ENCODE results near the gene PIWIL1. TPM values are rescaled to one million over a fixed set of nuclear protein-coding genes. Genes with fewer than 3 reads are reported as not detected.

Gene PIWIL1
- total RNA-seq, 2 experiments from 2014 or later: not detected

DNA sequence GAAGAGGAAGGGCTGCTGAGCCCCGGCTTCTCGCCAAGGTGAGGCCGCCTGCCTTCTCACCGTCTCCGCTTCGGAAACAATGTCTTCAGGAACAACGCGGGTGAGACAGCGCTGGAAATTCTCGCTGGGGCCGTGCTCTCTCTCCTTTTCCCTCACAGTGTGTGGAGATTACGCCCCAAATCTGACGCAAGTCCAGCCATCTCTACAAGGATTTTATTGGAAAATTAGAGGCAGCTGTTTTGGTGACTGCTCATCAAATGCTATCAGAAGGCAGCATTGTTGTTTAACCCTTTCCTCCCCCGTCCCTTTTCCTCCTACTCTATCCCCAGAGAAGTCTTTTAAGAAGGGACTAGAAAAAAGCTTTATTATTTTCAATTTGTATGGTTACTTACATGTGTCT is 53.5 kb downstream of the PIWIL1 start:
- TF ChIP-seq, protein P1, sequence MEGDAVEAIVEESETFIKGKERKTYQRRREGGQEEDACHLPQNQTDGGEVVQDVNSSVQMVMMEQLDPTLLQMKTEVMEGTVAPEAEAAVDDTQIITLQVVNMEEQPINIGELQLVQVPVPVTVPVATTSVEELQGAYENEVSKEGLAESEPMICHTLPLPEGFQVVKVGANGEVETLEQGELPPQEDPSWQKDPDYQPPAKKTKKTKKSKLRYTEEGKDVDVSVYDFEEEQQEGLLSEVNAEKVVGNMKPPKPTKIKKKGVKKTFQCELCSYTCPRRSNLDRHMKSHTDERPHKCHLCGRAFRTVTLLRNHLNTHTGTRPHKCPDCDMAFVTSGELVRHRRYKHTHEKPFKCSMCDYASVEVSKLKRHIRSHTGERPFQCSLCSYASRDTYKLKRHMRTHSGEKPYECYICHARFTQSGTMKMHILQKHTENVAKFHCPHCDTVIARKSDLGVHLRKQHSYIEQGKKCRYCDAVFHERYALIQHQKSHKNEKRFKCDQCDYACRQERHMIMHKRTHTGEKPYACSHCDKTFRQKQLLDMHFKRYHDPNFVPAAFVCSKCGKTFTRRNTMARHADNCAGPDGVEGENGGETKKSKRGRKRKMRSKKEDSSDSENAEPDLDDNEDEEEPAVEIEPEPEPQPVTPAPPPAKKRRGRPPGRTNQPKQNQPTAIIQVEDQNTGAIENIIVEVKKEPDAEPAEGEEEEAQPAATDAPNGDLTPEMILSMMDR (IDR thresholded peaks at IDR 0.05): no peak
- no peak overlapping the region for H3K27ac Mint-ChIP-seq
- H3K4me1 Mint-ChIP-seq (ENCODE audit: low read depth): peaks cover 4% of the 10 kb centered on the region
- intact Hi-C loops (cut with micrococcal nuclease): no loop called here
- POLR2A ChIA-PET: no interaction called here
- peaks cover 7% of the 10 kb centered on the region for H3K9me3 Mint-ChIP-seq
- CTCF ChIA-PET: no interaction called here
- H3K4me3 Mint-ChIP-seq: no peak overlapping the region
- peaks cover 2% of the 10 kb centered on the region for H3K27me3 Mint-ChIP-seq
- DNase-seq (no peak), ATAC-seq (no peak)
- no peaks in the 10 kb centered on the region for H3K36me3 Mint-ChIP-seq (ENCODE audit: low read depth)

DNA sequence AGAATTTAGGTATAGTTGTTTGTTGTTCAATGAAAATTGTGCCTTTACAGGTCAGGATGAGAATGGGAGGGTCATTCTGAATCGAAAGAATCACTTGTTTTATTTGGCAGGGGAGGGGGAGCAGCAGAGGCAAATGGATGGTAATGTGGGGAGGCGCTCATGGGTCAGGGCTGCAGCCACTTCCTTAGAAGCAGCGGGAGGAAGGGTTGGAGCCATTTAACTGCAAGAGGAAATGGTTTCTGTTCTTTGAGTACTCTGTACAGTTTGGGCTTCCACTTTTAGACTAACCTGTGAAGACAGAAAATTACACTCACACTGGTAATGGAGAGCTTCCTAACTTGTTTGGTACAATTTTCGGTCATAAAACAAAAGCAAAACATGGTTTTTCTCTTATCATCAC is 57.2 kb downstream of the PIWIL1 start:
- Mint-ChIP-seq H3K27me3 (peaks cover 2% of the 10 kb centered on the region), H3K9me3 (no peaks in the 10 kb centered on the region), H3K4me1 (ENCODE audit: low read depth) (no peaks in the 10 kb centered on the region), H3K36me3 (ENCODE audit: low read depth) (no peaks in the 10 kb centered on the region), H3K27ac (no peak overlapping the region), H3K4me3 (no peak overlapping the region)
- intact Hi-C loops (cut with micrococcal nuclease): no loop called here
- TF ChIP-seq, protein P1 (IDR thresholded peaks at IDR 0.05): no peak
- ChIA-PET POLR2A (no interaction called here), CTCF (no interaction called here)
- no peak for ATAC-seq
- no peak for DNase-seq

- Mint-ChIP-seq H3K27me3 (peaks cover 2% of the 10 kb centered on the region), H3K36me3 (ENCODE audit: low read depth) (no peaks in the 10 kb centered on the region), H3K4me1 (ENCODE audit: low read depth) (no peaks in the 10 kb centered on the region), H3K27ac (no peak overlapping the region), H3K4me3 (no peak overlapping the region), H3K9me3 (no peaks in the 10 kb centered on the region)
- ATAC-seq: no peak
- DNase-seq: no peak
- ChIA-PET CTCF (no interaction called here), POLR2A (no interaction called here)
- TF ChIP-seq, protein P1 (IDR thresholded peaks at IDR 0.05): no peak
- intact Hi-C loops (cut with micrococcal nuclease): no loop called here
These were observed 59.0 kb downstream of the PIWIL1 start for GRCh38 chr12:130396667-130397066.

DNA sequence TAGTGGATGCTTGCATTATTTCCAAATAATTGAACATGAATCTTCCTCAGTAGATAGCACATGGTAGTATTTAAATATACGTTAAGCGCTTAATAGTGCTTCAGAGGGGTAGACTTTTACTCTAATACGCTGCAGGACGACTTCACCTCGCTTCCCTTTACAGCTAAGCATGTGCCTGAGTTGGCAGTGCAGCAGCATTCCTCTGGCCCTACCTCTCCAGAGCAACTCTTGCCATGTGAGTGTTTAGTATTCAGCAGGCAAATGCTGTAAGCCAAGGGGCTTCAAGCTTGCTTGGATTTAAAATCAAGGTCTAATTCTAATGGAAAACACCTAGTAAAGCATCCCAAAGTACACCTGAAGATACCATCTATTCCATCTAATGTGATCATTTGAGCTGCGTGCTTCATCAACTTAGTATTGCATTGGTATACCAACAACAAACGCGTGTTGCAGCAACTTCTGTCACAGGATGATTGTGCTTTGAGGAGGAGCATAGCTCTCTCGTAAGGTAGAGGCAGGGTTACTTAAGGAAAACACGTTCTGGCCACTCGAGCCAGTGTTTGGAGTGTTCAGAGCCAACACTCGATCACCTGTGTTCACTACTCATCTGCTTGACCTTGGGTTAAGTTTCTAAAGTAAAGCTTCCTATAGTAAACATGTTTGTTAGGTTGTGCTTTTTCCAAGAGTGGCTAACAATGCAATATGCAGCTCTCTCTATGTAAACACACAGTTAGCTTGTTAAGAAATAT is 60.6 kb downstream of the PIWIL1 start:
- Mint-ChIP-seq H3K9me3 (no peaks in the 10 kb centered on the region), H3K36me3 (ENCODE audit: low read depth) (no peaks in the 10 kb centered on the region), H3K27ac (no peak overlapping the region), H3K4me3 (no peak overlapping the region), H3K27me3 (peaks cover 2% of the 10 kb centered on the region), H3K4me1 (ENCODE audit: low read depth) (no peaks in the 10 kb centered on the region)
- ChIA-PET POLR2A (no interaction called here), CTCF (interaction anchor here (1.3 kb wide), 1 partner anchor 15 kb away, joined by 3 read pairs; no protein-coding TSS in a partner anchor)
- TF ChIP-seq, protein P1 (IDR thresholded peaks at IDR 0.05): no peak
- no peak for DNase-seq
- intact Hi-C loops (cut with micrococcal nuclease): no loop called here
- no peak for ATAC-seq

DNA sequence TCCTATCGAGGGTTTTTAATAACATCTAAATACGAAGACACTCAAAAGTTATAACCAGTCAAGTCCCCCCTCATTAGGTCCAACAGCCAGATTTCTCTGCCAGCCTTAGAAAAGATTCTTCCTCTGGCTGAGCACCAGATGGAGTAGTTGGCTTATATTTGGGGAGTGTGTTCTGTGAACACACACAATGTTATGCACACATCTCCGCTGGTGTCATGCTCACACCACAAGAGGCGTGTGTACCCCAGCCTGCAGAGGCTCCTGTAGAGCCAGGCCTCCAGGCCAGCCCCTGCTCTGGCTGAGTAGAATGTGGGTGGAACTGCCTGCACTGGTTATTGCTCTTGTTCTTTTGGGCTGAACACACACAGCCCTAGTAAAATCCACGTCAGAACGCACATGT is 64.0 kb downstream of the PIWIL1 start:
- no peak overlapping the region for H3K4me3 Mint-ChIP-seq
- no peaks in the 10 kb centered on the region for H3K36me3 Mint-ChIP-seq (ENCODE audit: low read depth)
- ATAC-seq (no peak), DNase-seq (no peak)
- H3K9me3 Mint-ChIP-seq: no peaks in the 10 kb centered on the region
- H3K4me1 Mint-ChIP-seq (ENCODE audit: low read depth): no peaks in the 10 kb centered on the region
- intact Hi-C loops (cut with micrococcal nuclease): no loop called here
- TF ChIP-seq, protein P1 (IDR thresholded peaks at IDR 0.05): no peak
- POLR2A ChIA-PET: no interaction called here
- CTCF ChIA-PET: no interaction called here
- no peak overlapping the region for H3K27ac Mint-ChIP-seq
- no peaks in the 10 kb centered on the region for H3K27me3 Mint-ChIP-seq

All from activated CD8-positive, alpha-beta T cell treated with anti-CD3 and anti-CD28 coated beads for 36 hours (primary cell).